IMR-90 (cell line): ENCODE measurements around the gene BRD4. TPM values are rescaled to one million over a fixed set of nuclear protein-coding genes. Genes with fewer than 3 reads are reported as not detected.
A peak's percentile ranks its signal among the peaks of the same experiment; 100 is the strongest.

Experiments
- ATAC-seq: fragments of 200-7000 bp; cut with Tn5 transposase; 2 replicates; pipeline ENCODE4 v1.9.1; 2020; ENCODE audit warnings: low read depth, mild to moderate bottlenecking, moderate library complexity
- BruUV-seq: library from RNA; stranded (reverse); fragments of 400-500 nt; replicated peaks from 2 replicates; lab custom pipeline; 2021; lab: Mats Ljungman, UMichigan
- CTCF ChIA-PET: fragments of 300-600 bp; formaldehyde crosslinking; extraction: SDS; loops from one replicate; lab custom pipeline; 2021; ENCODE audit warnings: antibody characterized with exemption; lab: Yijun Ruan, JAX
- POLR2A ChIA-PET: fragments of 300-600 bp; sonication (Branson Sonifier 250); formaldehyde crosslinking; loops from one replicate; lab custom pipeline; 2022; ENCODE audit warnings: antibody characterized with exemption; ENCODE audit not compliant: unreplicated experiment; lab: Charles Lee
- DNase-seq: peaks from one replicate; pipeline ENCODE4 v3.0.0; 2013
- H2AFZ ChIP-seq: replicated peaks from 2 replicates; pipeline ENCODE3; 2013; ENCODE audit warnings: low read length, mild to moderate bottlenecking; ENCODE audit not compliant: poor library complexity
- H2AK5ac ChIP-seq: 2 replicates; pipeline ENCODE4 v1.6.1; 2013; ENCODE audit warnings: low read depth, low read length, inconsistent platforms
- H2AK9ac ChIP-seq: replicated peaks from 2 replicates; pipeline ENCODE3; 2013; ENCODE audit warnings: mild to moderate bottlenecking, low read depth, low read length, moderate library complexity; ENCODE audit not compliant: poor library complexity
- H2BK120ac ChIP-seq: 2 replicates; pipeline ENCODE4 v1.6.1; 2013; ENCODE audit warnings: low read depth, low read length, inconsistent platforms
- H2BK15ac ChIP-seq: 3 replicates; pipeline ENCODE4 v1.6.1; 2013; ENCODE audit warnings: low read depth, low read length, inconsistent platforms
- H2BK20ac ChIP-seq: 2 replicates; pipeline ENCODE4 v1.6.1; 2013; ENCODE audit warnings: low read depth, mild to moderate bottlenecking, inconsistent platforms, low read length, moderate library complexity
- H2BK5ac ChIP-seq: 2 replicates; pipeline ENCODE4 v1.6.1; 2013; ENCODE audit warnings: mild to moderate bottlenecking, low read depth, low read length, inconsistent platforms; ENCODE audit not compliant: poor library complexity, severe bottlenecking
- H3K14ac ChIP-seq: replicated peaks from 2 replicates; pipeline ENCODE4 v1.6.1; 2013; ENCODE audit warnings: low read depth, low read length, inconsistent platforms
- H3K18ac ChIP-seq: 2 replicates; pipeline ENCODE4 v1.6.1; 2013; ENCODE audit warnings: low read depth, low read length, control low read depth
- H3K23ac ChIP-seq: 2 replicates; pipeline ENCODE4 v1.6.1; 2013; ENCODE audit warnings: low read depth, low read length, inconsistent platforms
- H3K27ac ChIP-seq: 2 replicates; pipeline ENCODE4 v1.5.1; 2013; ENCODE audit warnings: mild to moderate bottlenecking, control low read depth, low read length; ENCODE audit not compliant: insufficient read depth
- H3K27me3 ChIP-seq: 2 replicates; pipeline ENCODE4 v1.6.1; 2013; ENCODE audit warnings: low read length; ENCODE audit not compliant: control insufficient read depth, insufficient read depth
- H3K36me3 ChIP-seq: 2 replicates; pipeline ENCODE4 v1.6.1; 2013; ENCODE audit warnings: low read length, mixed read lengths; ENCODE audit not compliant: control insufficient read depth, insufficient read depth
- H3K4ac ChIP-seq: 2 replicates; pipeline ENCODE4 v1.6.1; 2013; ENCODE audit warnings: low read depth, low read length, inconsistent platforms
- H3K4me1 ChIP-seq: 2 replicates; pipeline ENCODE4 v1.6.1; 2013; ENCODE audit warnings: low read length, mixed read lengths; ENCODE audit not compliant: control insufficient read depth, insufficient read depth
- H3K4me2 ChIP-seq: 2 replicates; pipeline ENCODE4 v1.6.1; 2013; ENCODE audit warnings: low read depth, mild to moderate bottlenecking, control low read depth, low read length, moderate library complexity
- H3K4me3 ChIP-seq: 2 replicates; pipeline ENCODE4 v1.5.1; 2013; ENCODE audit warnings: low read depth, mild to moderate bottlenecking, control low read depth, low read length, moderate library complexity; ENCODE audit not compliant: insufficient read depth
- H3K56ac ChIP-seq: 2 replicates; pipeline ENCODE4 v1.6.1; 2013; ENCODE audit warnings: low read length, inconsistent platforms; ENCODE audit not compliant: insufficient read depth; ENCODE audit errors: extremely low read depth
- H3K79me1 ChIP-seq, 2 experiments: 2 replicates each; pipeline ENCODE4 v1.6.1; 2013; ENCODE audit warnings: low read length in 2 of 2, inconsistent platforms in 1 of 2, low read depth in 1 of 2
- H3K9ac ChIP-seq: 2 replicates; pipeline ENCODE4 v1.6.1; 2013; ENCODE audit warnings: low read depth, low read length, control low read depth
- H3K9me1 ChIP-seq: 2 replicates; pipeline ENCODE4 v1.6.1; 2013; ENCODE audit warnings: low read length, inconsistent platforms; ENCODE audit not compliant: insufficient read depth
- H3K9me3 ChIP-seq: 2 replicates; pipeline ENCODE4 v1.6.1; 2013; ENCODE audit warnings: low read length; ENCODE audit not compliant: control insufficient read depth, insufficient read depth
- H4K20me1 ChIP-seq: 2 replicates; pipeline ENCODE4 v1.6.1; 2013; ENCODE audit warnings: low read length, inconsistent platforms; ENCODE audit not compliant: insufficient read depth
- H4K5ac ChIP-seq: 2 replicates; pipeline ENCODE4 v1.6.1; 2013; ENCODE audit warnings: mild to moderate bottlenecking, low read depth, low read length, control low read depth
- H4K8ac ChIP-seq, 2 experiments: 2 replicates each; pipeline ENCODE4 v1.6.1; 2013; ENCODE audit warnings: low read depth in 2 of 2, low read length in 2 of 2, control low read depth in 1 of 2, inconsistent platforms in 1 of 2
- H4K91ac ChIP-seq: 2 replicates; pipeline ENCODE4 v1.6.1; 2013; ENCODE audit warnings: low read depth, low read length, inconsistent platforms; ENCODE audit not compliant: insufficient read depth
- CEBPB ChIP-seq: IDR thresholded peaks from 2 replicates; pipeline ENCODE4 v1.6.1; 2012; ENCODE audit warnings: low read depth, low read length, improper control_type of control experiment
- USF2 ChIP-seq: fragments of 150-350 bp; IDR thresholded peaks from 2 replicates; pipeline ENCODE4 v1.6.1; 2017; ENCODE audit warnings: mild to moderate bottlenecking, antibody characterized with exemption, low read length, low read depth
- WGBS, 2 experiments: methylation state at CpG; one replicate each; pipeline versions ENCODE4 v1.1.5 to v1.1.7; 2013; ENCODE audit warnings: missing lambda C conversion rate in 2 of 2; ENCODE audit not compliant: insufficient read length in 1 of 2; ENCODE audit errors: extremely low coverage in 2 of 2; 5-methylcytosine and 5-hydroxymethylcytosine counted together
- dilution Hi-C: fragments of 300-500 bp; cut with HindIII; formaldehyde crosslinking; loops from one replicate; pipeline ENCODE4 v1.14.3; 2018; ENCODE audit warnings: low sequenced_read_pairs; ENCODE audit not compliant: unreplicated experiment
- in situ Hi-C: fragments of 300-500 bp; cut with MboI; formaldehyde crosslinking; loops from 3 replicates; pipeline ENCODE4 v1.14.3; 2019; ENCODE audit warnings: low sequenced_read_pairs, inconsistent platforms, mixed read lengths
- intact Hi-C: fragments of 100-400 bp; cut with micrococcal nuclease; formaldehyde crosslinking; loops from 2 replicates; pipeline ENCODE4 v1.10.0; 2022
- polyA plus RNA-seq, 3 experiments: library from polyadenylated mRNA; depleted of rRNA; stranded (reverse); fragments of >200 nt; gene quantifications; 2 replicates each; pipeline ENCODE4 v1.2.3, GENCODE V29; 2012; ENCODE audit warnings: low replicate concordance in 1 of 3
- total RNA-seq: library from RNA; depleted of rRNA; stranded (reverse); fragments of >200 nt; gene quantifications from 2 replicates; pipeline ENCODE4 v1.2.3, GENCODE V29; 2012

BRD4 gene
- total and polyA plus RNA-seq, 2 of the 4 experiments (the other 2 are of a cell fraction): 7.0 to 21.1 TPM

- TF ChIP-seq CEBPB (peak; percentile 69), USF2 (no peak)
- H2BK120ac ChIP-seq: peak overlapping the region; percentile 9; the same call in 1 of the 2 replicates
- peaks cover 97% of the 10 kb centered on the region for H4K20me1 ChIP-seq
- H3K4me2 ChIP-seq: peak overlapping the region; percentile 16; the same call in 1 of the 2 replicates
- H3K4me3 ChIP-seq: no peak overlapping the region
- H3K9me1 ChIP-seq: peaks cover 60% of the 10 kb centered on the region
- H3K14ac ChIP-seq: peak overlapping the region; percentile 17; the same call in 1 of the 2 replicates
- no peaks in the 10 kb centered on the region for H3K27me3 ChIP-seq
- DNase-seq (no peak), ATAC-seq (peak; percentile 10; the same call in 1 of the 2 replicates)
- no TSS peak for BruUV-seq
- H4K8ac ChIP-seq: no peak overlapping the region
- CTCF ChIA-PET: interaction anchor here (0.6 to 0.7 kb wide), 2 partner anchors 14 to 120 kb away, joined by 4 to 5 read pairs; no protein-coding TSS in a partner anchor
- H3K79me1 ChIP-seq: peaks cover 3 to 84% of the 10 kb centered on the region in 2 experiments; a peak in 2 of 4 replicates
- no peak overlapping the region for H2BK15ac ChIP-seq
- H3K23ac ChIP-seq: peak overlapping the region; percentile 21; the same call in 1 of the 2 replicates
- H3K18ac ChIP-seq: no peak overlapping the region
- no peaks in the 10 kb centered on the region for H3K9me3 ChIP-seq
- H2AK9ac ChIP-seq: no peak overlapping the region
- no peak overlapping the region for H3K56ac ChIP-seq
- peaks cover 57% of the 10 kb centered on the region for H3K4me1 ChIP-seq
- H2BK5ac ChIP-seq: peak overlapping the region; percentile 22
- peak overlapping the region; percentile 41; the same call in 1 of the 2 replicates for H2AK5ac ChIP-seq
- H2AFZ ChIP-seq: no peak overlapping the region
- no peak overlapping the region for H2BK20ac ChIP-seq
- H3K9ac ChIP-seq: no peak overlapping the region
- dilution Hi-C loops: no loop called here
- H4K91ac ChIP-seq: 0 out of 2 replicates have a peak overlapping the region, but pooled peaks have one; percentile 6
- WGBS, 2 experiments: 17% methylated on average over 2 of the region's 7 CpGs; no CpG with 5 or more reads in 1 of the 2 experiments
- H4K5ac ChIP-seq: no peak overlapping the region
- POLR2A ChIA-PET: no interaction called here
- H3K4ac ChIP-seq: 0 out of 2 replicates have a peak overlapping the region, but pooled peaks have one; percentile 56
- peak overlapping the region; percentile 40; the same call in 1 of the 2 replicates for H3K27ac ChIP-seq
- intact Hi-C loops: no loop called here
- in situ Hi-C loops: no loop called here
- peaks cover 1% of the 10 kb centered on the region; the same call in 1 of the 2 replicates for H3K36me3 ChIP-seq
Measured at GRCh38 chr19:15296841-15297415, 35.4 kb downstream of the BRD4 start.
